Fibroblast of gingiva (primary cell): Measurements from ENCODE around the gene PRSS50.

Experiments used
- DNase-seq: peaks from one replicate; pipeline ENCODE4 v3.0.0-alpha.2; 2011; ENCODE audit warnings: low read depth

PRSS50 gene

DNA sequence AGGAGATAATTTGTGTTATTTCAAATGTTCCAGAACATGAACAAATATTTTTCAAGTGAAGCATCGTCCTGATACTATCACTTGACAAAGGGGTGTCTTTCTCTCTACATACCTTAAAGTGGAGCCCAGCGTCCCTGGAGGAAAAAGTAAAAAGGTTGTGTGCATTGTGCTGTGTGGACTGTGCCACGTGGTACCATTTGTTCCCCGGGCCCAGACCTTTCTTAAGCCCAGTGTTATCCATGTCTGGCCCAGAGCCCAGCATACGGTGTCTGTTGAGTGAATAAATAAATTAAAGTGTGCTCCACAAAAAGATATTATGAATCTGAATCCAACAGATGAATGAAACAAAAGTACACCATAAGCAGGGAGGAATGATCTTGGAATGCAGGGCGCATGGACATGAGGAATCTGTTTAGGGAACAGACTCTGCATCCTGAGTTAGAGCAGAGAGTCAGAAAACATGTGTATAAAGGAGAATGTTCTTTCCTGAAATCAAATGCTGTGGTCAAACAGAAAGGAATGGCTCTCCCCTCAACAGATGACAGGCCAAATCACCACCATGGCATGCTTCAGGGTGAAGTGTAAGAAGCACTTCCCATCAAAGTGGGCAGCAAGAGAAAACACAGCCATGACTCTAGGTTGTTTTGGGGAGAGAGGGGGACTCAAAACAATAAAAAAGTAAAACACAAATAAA is 8.1 kb upstream of the PRSS50 start:
- no peak for DNase-seq

DNA sequence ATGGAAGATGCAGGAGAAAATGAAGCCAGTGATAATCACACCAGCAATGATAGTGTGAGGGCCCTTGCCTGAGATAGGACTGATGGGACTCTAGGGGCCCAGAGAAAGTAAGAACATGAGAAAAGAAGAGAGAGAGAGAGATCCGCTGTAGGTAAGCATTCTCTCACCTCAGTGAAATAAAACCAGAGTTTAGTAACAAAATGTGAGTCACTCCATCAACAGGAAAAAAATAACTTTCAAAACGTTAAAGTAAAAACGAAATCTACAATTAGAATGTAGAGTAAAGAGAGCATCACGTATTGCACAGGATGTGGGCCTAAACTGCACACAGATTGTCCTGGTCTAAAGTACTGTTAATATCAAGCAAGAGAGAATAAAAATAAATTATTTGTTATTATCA is 6.8 kb upstream of the PRSS50 start:
- no peak for DNase-seq

DNA sequence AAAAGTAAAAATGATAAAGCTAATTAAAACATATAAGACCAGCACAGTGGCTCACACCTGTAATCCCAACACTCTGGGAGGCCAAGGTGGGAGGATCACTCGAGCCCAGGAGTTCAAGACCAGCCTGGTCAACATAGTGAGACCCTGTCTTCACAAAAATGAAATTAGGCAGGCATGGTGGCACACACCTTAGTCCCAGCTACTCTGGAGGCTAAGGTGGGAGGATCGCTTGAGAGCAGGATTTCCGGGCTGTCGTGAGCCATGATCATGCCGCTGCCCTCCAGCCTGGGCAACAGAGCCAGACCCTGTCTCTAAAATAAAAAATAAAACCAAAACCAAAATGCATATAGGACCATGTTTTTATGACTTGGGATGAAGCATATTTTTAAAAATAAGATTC is 4.8 kb upstream of the PRSS50 start:
- DNase-seq, result no peak

DNA sequence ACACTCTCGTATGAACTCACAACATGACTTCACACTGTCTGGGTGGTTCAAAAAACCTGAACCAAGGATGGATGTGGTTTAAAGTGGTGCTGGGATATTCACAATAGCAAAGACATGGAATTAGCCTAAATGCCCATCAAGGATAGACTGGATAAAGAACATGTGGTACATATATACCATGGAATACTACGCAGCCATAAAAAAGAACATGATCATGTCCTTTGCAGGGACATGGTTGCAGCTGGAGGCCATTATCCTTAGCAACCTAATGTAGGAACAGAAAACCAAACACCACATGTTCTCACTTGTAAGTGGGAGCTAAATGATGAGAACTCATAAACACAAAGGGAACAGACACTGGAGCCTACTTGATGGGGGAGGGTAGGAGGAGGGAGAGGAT is 3.3 kb upstream of the PRSS50 start:
- DNase-seq, result no peak

DNA sequence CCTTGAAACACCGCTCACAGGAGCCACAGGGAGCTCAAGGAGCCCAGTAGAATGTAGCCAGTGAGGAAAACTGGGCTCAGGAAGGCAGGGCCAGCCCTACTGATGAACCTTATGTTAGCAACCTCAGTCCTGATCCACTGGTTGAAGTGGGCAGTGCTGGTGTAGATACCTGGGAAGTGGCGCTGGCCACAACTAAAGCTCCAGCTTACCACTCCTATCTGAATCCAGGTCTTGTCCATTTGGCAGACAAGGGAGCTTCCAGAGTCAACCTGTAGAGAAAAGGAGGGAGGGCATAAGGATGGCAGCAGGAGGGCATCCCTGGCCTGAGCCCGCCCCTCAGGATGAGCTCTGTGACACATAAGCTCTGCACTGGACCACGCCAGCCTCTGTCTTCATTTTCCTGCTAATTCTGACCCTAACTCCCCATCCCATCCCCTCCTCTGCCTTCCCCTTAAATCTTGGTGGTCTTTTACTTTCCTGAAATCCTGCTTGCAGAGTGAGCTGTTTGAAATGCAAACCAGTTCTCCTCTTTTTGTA is 2.1 kb upstream of the PRSS50 start:
- DNase-seq, result no peak

DNA sequence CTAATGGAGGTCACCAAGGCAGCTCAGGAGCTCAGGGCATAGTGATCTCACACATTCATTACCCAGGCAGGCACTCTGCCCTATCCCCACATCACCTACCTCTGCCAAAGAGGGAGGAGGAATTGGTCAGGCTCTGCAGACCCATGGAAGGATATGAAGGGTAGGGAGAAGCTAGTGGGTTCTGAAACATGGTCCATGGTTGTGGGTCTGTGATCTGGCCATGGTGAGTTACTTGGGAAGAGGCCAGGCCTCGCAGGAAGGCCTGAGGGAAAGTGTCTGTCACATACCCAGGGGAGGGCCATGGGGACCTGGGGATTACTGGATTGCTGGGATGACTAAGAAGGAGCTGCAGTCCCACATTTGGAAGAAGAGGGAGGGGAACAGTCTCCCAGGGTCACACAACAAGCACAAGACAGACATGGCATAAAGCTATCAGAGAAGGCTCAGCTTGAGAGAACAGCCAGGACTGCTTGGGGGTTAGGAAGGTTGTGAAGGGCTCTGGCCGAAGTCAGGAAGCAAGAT is 1.4 kb upstream of the PRSS50 start:
- no peak for DNase-seq

DNA sequence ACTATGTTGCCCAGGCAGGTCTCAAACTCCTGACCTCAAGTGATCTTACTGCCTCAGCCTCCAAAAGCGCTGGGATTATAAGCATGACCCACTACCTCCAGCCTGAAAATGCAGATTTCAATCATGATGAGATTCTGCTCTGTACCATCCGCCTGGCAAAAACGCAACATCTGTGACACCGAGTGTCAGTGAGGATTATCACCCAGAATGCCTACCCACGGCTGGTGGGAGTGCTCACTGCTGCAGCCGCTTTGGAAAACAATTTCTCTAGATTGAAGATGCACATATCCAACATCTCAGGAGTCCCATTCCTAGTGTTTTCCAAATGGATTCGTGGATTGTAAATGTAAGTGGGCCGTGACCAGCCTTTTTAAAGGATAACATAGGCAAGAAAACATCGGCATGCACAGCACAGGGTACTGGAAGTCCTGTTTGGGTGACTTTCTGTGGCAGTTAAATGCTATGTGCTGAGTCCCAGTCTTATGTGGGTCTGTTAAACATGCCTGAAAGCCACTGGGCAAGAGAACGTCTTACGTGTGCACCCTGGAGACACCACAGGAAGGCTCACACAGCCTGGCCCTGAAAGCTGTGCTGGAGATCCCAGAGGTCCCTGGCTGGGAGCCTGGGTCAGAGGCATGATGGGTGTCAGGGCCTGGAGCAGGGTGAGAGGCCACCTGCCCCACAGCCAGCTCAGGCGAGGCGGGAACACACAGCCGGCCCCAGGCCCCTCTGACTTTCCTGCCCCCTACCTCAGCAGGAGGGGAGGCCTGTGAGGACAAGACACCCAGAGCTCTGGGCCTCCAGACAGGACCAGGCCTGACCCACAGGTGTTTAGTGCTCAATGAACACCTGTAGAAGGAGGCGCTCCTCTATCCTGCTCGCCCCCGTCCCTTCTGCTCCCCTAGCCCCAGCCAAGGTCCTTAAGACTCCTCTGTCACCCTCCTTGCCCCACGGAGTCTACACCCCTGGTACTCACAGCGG is 918 bp downstream of the PRSS50 start:
- no peak for DNase-seq

DNA sequence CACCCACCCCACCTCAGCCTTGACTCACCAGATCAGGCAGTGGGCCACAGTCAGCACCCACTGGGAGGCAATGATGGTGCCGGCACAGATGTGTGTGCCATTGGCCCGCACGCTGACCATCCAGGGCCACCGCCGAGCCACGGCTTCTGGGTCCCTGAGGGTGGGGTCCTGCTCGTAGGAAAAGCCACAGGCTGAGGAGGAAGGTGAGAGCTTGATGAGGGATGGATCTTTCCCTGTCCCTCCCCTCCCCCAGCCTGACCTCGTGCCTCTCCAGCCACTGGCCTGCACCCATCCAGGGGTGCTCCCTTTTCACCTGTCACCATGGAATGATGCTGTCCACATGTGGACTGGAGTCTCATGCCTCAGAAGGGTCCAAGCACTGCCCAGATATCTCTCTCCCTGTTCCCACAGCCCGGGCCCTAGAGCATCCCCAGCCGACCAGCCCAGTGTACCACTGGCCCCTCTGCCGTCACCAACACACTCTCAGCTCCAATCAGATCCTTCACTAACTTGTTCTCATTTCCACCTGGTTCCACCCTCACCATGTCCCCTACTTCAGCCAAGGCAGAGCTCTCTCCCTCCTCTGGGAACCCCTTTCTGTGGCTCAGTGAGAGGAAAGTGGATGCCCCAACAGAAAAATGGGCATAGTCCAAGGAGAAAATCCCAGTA is 2.0 kb downstream of the PRSS50 start:
- DNase-seq, result no peak

DNA sequence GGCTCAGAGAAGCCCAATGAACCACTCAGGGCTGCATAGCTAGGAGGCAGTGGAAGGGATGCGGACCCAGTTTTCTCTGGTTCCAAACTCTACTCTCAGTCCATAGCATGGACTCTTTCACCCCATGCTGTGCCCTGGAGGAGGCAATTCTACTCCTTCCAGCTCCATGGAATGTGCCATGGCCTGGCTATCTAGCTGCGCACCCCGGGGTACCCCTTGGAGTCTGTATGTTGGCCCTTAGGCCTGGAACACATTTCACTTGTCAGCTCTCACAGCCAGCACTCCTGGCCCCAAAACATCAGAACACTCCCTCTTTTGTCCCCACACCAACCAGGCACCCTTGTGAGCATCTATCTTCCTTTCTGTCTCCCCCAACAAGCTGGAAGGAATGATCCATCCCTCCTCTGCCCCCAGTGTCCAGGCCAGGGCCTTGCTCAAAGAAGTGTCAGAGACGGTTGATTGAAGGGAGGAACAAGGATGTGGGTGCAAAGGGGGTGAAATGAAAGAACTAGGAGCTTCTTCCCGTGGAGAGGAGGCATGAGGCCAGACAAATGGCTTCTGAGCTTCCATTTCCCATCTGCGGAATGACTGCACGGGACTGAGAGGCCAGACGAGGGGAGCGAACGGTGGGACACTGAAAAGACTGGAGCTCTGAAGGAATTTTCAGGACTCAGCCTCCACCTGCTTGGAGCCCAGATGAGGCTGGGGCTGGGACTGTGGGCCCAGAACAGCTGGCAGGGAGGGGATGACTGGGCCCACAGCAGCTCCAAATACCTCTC is 2.8 kb downstream of the PRSS50 start:
- no peak for DNase-seq

DNA sequence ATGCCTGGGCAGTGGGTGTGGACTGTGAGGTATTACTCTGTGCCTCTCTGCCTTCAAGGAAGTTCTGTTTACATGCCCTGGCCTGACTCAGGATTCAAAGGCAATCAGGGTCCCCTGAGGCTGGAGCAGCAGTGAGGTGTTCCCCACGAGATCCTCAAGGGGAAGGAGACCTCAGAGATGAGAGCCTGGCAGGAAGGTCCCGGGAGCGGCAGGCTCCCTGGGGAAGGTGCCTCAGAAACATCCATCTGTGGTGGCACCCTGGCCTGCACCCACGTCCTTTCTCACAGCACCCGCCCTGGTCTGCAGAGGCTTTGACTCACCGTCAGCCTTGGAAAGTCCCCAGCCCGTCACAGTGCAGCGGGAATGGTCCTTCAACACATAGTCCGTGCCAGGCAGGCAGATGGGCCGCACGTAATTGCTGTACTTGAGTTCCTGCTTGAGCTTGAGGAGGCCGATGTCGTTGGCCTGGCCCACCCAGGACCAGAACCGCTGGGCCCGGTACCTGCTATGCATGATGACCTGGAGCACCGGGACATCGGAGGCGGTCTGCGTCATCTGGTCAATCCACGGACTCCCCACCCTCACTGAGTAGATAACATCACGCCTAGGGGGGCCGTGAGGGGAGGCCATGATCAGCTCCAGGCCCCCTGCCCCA is 3.6 kb downstream of the PRSS50 start:
- no peak for DNase-seq

DNA sequence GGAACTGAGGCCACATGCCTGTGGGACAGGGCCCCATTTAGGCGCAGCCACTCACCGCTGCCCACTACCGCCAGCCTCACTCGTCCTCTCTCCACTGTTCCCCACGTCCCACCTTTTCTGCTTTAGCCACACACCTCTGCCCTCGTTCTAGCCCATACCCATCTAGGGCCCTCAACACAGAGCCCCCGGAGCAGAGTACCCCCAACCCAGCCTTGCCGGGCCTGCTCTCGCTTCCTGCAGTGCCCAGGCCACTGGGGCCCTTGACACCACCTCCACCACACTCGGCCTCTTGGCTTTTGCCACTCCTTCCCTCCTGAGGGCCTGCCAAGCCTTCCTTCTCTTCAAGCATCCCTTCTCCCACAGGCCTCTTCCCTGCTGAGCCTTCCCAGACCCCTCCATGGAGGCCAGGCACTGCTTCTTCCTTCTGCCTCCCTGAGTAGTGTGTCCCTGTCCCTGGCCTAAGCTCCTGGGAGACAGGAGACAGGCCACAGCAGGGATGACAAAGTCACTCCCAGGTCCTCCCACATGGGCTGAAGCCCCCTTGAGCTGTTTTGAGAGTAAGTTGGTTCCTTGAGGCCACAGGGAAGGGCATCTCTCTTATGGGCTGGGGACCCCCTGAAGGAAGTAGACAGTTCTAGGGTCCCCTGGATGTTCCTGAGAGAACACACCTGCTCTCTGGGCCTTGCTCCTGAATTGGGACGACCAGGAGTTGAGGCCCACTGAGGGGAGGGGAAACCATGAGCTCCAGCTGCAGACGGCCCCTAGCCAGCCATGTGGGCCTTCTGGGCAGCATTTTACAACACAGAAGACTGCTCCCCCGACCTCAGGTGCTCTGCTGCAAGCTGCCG is 4.4 kb downstream of the PRSS50 start:
- no peak for DNase-seq

DNA sequence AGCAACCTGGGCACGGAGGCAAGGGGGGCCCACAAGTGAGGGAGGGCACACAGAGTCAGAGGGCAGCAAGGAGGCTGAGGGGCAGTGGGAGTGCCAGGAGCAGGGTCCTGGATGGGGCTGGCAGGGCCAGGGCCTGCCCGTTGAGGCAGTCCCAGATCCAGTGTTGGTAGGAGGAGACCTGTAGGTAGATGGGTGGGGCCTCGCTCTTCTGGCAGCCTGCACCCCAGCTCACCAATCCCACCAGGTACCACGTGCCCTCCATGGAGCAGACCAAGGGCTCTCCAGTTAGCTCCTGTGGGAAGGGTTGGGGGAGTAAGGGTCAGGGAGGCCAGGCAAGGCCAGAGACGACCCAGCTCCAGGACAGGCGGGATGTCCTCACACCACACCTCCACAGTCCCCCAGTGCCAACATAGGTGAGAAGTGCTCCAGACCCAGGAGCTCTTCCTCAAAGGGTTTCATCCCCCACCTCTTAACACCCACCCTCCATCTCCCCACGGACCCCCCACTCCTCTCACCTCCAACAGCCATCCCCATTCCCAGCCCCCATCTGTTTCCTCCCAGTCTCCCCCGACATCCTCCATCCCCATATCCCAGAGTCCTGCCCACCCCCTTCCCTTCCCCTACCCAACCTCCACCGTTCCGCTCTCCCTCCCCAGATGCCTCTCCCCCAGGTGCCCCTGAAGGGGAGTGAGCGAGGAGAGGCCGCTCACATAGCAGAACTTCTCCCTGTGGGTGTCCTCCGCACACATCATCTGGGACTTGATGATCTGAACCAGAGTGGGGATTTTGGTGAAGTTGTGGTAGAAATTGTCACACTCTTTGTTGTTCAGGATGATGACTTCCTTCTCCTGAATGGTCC is 5.2 kb downstream of the PRSS50 start:
- no peak for DNase-seq

DNA sequence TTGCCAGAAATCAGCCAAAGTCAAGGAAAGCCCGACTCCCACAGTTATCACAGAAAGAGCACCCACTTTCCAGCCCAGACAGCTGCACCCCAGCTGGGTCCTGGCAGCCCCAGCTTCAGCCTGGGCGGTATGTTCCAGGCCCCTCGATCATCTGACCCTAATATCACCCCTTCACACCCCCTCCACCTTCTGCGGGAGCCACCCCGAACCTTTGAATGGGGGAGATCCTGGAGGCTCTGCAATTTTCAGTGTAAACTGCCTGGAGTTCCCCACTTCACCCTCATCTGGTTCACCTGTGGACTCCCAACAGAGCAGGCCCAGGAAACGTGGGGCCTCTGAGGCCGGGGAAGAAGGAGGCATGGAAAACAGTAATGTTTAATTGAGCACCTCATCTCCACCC is 5.9 kb downstream of the PRSS50 start:
- no peak for DNase-seq

DNA sequence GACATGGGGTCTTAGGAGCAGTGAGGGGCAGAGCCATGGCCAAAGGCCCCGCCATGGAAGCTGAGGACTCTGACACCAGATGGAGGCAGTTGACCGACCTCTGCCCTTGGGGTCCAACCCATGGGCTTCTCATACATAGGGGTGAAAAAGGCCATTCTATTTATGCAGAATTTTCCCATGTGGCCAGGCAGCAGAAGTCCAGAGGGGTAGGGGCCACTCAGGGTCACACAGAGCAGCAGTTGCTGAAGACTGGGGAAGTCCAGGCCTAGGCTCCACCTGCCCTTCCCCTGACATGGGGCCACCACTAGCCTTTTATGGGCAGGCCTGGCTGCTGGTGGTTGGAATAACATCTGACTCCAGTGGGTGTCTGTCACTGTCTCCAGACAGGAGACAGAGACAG is 6.4 kb downstream of the PRSS50 start:
- no peak for DNase-seq

DNA sequence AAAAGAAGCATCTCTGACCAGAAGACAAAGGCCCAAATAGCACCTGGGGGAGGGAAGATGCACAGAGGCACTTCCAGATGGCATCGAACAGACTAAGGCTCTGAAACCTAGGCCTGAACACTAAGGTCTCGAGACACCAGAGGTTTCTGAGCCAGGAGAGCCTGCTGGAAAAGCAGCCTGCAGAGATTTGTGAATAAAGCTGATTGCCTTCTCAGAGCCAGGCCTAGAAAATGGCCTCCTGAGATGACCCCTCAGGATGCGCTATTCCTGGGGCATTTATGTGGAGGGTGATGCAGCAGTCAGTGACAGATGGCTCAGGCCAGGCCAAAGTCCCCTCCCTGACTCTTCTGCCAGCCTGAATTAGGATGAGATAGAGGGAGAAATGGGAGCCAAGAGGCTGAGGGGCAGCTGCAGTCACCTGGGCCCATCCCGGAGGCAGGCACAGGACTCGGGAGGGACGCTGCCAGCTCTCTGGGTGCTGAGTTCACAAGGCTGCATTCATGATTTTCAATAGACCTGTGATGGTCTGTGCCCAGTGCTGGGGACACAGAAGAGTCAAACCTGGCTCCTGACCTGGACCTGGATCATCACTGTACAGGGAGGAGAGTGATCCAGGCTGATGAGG is 6.9 kb downstream of the PRSS50 start:
- no peak for DNase-seq

DNA sequence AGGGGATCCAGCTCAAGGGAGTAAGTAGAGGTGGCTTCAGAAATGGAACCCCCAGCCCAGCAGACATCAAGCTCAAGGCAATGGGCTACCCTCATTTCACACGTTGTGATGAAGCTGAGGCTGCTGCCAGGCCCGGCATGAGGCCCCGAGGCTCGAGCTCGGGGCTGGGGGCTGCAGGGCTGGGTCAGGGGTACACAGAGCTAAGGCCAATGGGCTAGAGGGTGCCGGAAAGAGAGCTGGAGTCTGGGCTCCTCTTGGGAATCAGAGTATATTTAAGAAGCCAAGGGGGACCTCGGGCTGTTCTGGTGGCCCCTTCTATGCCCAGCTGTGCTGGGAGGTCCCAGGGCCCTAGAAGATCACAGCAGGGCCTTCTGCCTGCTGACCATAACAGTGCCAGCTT is 7.4 kb downstream of the PRSS50 start:
- no peak for DNase-seq

DNA sequence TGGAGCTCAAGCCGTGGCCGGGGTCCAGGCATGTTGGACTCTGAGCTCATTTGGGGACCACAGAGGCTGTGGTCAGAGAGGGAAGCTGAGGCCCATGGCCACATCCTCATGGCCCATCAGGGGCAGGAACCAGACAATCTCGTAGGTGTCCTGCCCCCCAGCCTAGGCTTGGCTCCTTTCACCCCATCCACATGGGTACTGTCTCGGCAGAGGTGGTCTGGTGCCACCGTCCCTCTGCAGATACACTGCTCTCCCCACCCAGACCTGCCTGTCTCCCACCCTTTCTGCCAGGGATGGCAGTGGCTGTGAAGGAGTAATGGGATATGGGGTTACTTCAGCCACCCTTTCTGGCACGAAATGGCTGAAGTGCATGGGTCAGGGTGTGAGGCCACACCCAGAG is 7.9 kb downstream of the PRSS50 start:
- no peak for DNase-seq

DNA sequence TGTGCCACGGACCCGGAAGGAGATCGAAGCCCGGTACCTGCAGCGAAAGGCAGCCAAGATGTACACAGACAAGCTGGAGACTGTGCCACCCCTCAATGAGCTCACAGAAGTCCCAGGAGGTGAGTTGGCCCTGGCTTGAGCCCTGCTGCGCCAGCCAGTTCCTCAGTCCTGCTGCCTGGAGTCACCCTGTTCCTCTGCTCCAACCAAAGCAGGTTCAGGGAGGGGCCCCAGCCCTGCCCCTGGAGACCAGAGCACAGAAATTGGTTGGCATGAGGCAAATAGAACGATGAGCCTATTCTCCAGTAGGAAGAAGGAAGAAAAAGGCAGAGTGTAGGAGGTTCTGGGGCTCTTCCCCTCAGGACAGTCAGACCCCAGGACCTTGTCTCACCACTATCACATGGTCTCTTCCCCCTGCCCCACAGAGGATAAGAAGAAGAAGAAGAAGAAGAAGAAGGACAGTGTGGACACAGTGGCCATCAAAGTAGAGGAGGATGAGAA is 8.5 kb downstream of the PRSS50 start:
- DNase-seq, result no peak
